Loucy (cell line): ENCODE measurements around the gene ZC3H12C.

Experiments used
- H2AFZ ChIP-seq: fragments of 200-600 bp; sonication (generic); 2 replicates; pipeline ENCODE4 v1.6.0; 2016; ENCODE audit warnings: antibody characterized with exemption, mild to moderate bottlenecking, low read length, moderate library complexity
- H3F3A ChIP-seq: fragments of 200-600 bp; 2 replicates; pipeline ENCODE4 v1.6.0; 2016; ENCODE audit warnings: antibody characterized with exemption, low read depth, mild to moderate bottlenecking
- H3K27me3 ChIP-seq: fragments of 200-600 bp; sonication (generic); 2 replicates; pipeline ENCODE4 v1.6.1; 2014; ENCODE audit warnings: low read length, mild to moderate bottlenecking; ENCODE audit not compliant: insufficient read depth, poor library complexity, severe bottlenecking
- H3K36me3 ChIP-seq: fragments of 200-600 bp; sonication (generic); 2 replicates; pipeline ENCODE4 v1.6.1; 2016; ENCODE audit warnings: low read length; ENCODE audit not compliant: insufficient read depth
- H3K4me1 ChIP-seq: fragments of 200-600 bp; sonication (generic); 2 replicates; pipeline ENCODE4 v1.5.1; 2014; ENCODE audit warnings: low read length, mild to moderate bottlenecking; ENCODE audit not compliant: insufficient read depth, poor library complexity, severe bottlenecking
- H3K4me2 ChIP-seq: fragments of 200-600 bp; sonication (generic); 2 replicates; pipeline ENCODE4 v1.6.0; 2014; ENCODE audit warnings: antibody characterized with exemption, low read length, low read depth, mild to moderate bottlenecking; ENCODE audit not compliant: poor library complexity, severe bottlenecking
- H3K4me3 ChIP-seq: fragments of 200-600 bp; sonication (generic); 2 replicates; pipeline ENCODE4 v1.5.1; 2014; ENCODE audit warnings: low read length, mild to moderate bottlenecking, mixed read lengths; ENCODE audit not compliant: poor library complexity, severe bottlenecking
- H3K79me2 ChIP-seq: fragments of 200-600 bp; sonication (generic); 2 replicates; pipeline ENCODE4 v1.6.1; 2014; ENCODE audit warnings: low read length; ENCODE audit not compliant: insufficient read depth
- H3K9ac ChIP-seq: fragments of 200-600 bp; sonication (generic); 2 replicates; pipeline ENCODE4 v1.6.0; 2014; ENCODE audit warnings: mild to moderate bottlenecking, low read depth, low read length, moderate library complexity; ENCODE audit not compliant: poor library complexity, severe bottlenecking
- H3K9me2 ChIP-seq: fragments of 200-600 bp; sonication (generic); replicated peaks from 2 replicates; pipeline ENCODE4 v1.6.1; 2016; ENCODE audit warnings: low read depth, low read length, mixed read lengths
- H3K9me3 ChIP-seq: fragments of 200-600 bp; sonication (generic); 2 replicates; pipeline ENCODE4 v1.6.1; 2014; ENCODE audit warnings: mild to moderate bottlenecking, antibody characterized with exemption, low read length, low read depth; ENCODE audit not compliant: insufficient read depth
- H4K20me1 ChIP-seq: fragments of 200-600 bp; sonication (generic); 2 replicates; pipeline ENCODE4 v1.6.0; 2014; ENCODE audit warnings: antibody characterized with exemption, low read length, mild to moderate bottlenecking; ENCODE audit not compliant: insufficient read depth, poor library complexity, severe bottlenecking
- EZH2phosphoT487 ChIP-seq: fragments of 200-600 bp; IDR thresholded peaks from 2 replicates; pipeline ENCODE4 v1.6.1; 2018; ENCODE audit warnings: antibody characterized with exemption, mild to moderate bottlenecking, moderate library complexity, borderline replicate concordance
- TF ChIP-seq, protein P1 (sequence below): fragments of 200-600 bp; sonication (generic); conservative IDR thresholded peaks from 2 replicates; pipeline ENCODE4 v1.5.1; 2014; ENCODE audit warnings: mild to moderate bottlenecking, antibody characterized with exemption, low read length

The ZC3H12C gene

DNA sequence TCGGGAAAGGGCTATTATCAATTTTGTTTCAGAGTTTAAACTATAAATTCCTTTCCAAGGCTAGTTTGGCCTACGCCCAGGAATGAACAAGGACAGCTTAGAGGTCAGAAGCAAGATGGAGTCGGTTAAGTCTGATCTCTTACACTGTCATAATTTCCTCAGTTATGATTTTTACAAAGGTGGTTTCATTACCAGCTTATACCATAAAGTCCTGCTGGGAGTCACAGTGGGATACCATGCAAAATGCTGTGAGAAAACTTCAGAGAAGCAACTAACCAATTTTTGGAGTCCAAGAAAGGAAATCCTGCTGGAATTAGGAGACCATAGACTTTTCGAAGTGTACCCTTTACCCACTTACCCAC, 17.4 kb upstream of the ZC3H12C start:
- TF ChIP-seq EZH2phosphoT487: no peak
- TF ChIP-seq, protein P1, sequence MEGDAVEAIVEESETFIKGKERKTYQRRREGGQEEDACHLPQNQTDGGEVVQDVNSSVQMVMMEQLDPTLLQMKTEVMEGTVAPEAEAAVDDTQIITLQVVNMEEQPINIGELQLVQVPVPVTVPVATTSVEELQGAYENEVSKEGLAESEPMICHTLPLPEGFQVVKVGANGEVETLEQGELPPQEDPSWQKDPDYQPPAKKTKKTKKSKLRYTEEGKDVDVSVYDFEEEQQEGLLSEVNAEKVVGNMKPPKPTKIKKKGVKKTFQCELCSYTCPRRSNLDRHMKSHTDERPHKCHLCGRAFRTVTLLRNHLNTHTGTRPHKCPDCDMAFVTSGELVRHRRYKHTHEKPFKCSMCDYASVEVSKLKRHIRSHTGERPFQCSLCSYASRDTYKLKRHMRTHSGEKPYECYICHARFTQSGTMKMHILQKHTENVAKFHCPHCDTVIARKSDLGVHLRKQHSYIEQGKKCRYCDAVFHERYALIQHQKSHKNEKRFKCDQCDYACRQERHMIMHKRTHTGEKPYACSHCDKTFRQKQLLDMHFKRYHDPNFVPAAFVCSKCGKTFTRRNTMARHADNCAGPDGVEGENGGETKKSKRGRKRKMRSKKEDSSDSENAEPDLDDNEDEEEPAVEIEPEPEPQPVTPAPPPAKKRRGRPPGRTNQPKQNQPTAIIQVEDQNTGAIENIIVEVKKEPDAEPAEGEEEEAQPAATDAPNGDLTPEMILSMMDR: no peak
- Histone ChIP-seq H3K79me2 (no peaks in the 10 kb centered on the region), H3K36me3 (no peaks in the 10 kb centered on the region), H3K4me2 (no peak overlapping the region), H3K9me3 (no peaks in the 10 kb centered on the region), H3K4me1 (peaks cover 12% of the 10 kb centered on the region), H3K9me2 (no peaks in the 10 kb centered on the region), H4K20me1 (no peaks in the 10 kb centered on the region), H3K9ac (no peak overlapping the region), H3F3A (no peaks in the 10 kb centered on the region), H2AFZ (no peak overlapping the region), H3K4me3 (no peak overlapping the region), H3K27me3 (no peaks in the 10 kb centered on the region)

DNA sequence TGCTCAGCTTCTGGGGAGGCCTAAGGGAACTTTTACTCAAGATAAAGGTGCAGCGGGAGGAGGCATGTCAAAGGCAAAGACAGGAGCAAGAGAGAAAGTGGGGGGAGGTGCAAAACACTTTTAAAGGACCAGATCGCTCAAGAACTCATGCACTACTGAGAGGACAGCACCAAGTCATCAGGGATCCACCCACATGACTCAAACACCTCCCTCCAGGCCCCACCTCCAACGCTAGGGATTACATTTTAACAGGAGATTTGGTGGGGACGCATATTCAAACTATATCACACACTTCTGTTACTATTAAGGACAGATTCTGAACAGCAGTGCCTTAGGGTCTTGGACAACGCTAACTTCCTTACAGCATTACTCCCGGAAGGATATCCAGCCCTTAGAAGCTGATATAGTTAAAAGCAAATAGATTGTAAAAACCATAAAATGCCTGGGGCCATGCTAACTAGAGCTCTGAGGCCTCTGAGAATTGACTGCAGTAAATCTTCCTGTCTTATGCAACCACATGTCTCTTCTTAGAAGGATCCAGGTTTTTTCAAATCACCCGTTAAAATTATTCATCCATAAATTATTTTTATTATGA, 16.7 kb upstream of the ZC3H12C start:
- H3K36me3 ChIP-seq: no peaks in the 10 kb centered on the region
- no peak overlapping the region for H3K9ac ChIP-seq
- H3K27me3 ChIP-seq: no peaks in the 10 kb centered on the region
- H3K4me3 ChIP-seq: no peak overlapping the region
- TF ChIP-seq EZH2phosphoT487: no peak
- TF ChIP-seq, protein P1: no peak
- H3K4me1 ChIP-seq: peaks cover 12% of the 10 kb centered on the region
- no peak overlapping the region for H2AFZ ChIP-seq
- no peaks in the 10 kb centered on the region for H3K79me2 ChIP-seq
- no peaks in the 10 kb centered on the region for H3K9me3 ChIP-seq
- H3K4me2 ChIP-seq: peak overlapping the region; percentile 7
- H3K9me2 ChIP-seq: no peaks in the 10 kb centered on the region
- no peaks in the 10 kb centered on the region for H4K20me1 ChIP-seq
- H3F3A ChIP-seq: no peaks in the 10 kb centered on the region

DNA sequence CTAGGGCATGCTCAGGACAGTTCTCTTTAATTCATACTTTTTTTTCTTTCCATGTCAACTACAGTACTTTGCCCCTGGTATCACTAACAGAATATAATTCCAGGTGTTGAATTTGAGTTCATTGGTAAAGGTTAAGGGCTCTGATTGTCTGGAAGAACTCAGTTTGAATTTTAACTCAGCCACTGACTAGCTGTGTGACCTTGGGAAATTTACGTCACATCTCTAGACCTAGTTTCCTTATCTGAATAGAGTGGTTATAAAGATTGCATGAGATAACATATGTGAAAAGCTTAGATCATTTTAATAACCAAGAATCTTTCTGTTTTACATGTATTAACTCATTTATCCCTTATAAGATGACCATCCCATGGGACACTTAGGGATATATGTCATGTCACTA, 15.8 kb upstream of the ZC3H12C start:
- Histone ChIP-seq H3K27me3 (no peaks in the 10 kb centered on the region), H4K20me1 (no peaks in the 10 kb centered on the region), H3K9ac (no peak overlapping the region), H3K4me2 (no peak overlapping the region), H2AFZ (no peak overlapping the region), H3F3A (no peaks in the 10 kb centered on the region), H3K9me2 (no peaks in the 10 kb centered on the region), H3K9me3 (no peaks in the 10 kb centered on the region), H3K79me2 (no peaks in the 10 kb centered on the region), H3K36me3 (no peaks in the 10 kb centered on the region), H3K4me1 (peaks cover 12% of the 10 kb centered on the region), H3K4me3 (no peak overlapping the region)
- TF ChIP-seq, protein P1: no peak
- no peak for TF ChIP-seq EZH2phosphoT487
